A549 (cell line): ENCODE measurements around the gene MMP14. TPM values are rescaled to one million over a fixed set of nuclear protein-coding genes. Genes with fewer than 3 reads are reported as not detected.

Source experiments
- ATAC-seq, 2 experiments: fragments of 200-7000 bp in 1 of 2; fragments of >200 bp in 1 of 2; cut with Nextera tagmentation in 1 of 2; cut with Tn5 transposase in 1 of 2; 3 replicates each; pipeline versions ENCODE4 v1.8.0 to v1.9.1; 2018 to 2020; ENCODE audit warnings: mild to moderate bottlenecking in 1 of 2, moderate library complexity in 1 of 2
- CTCF ChIA-PET: fragments of 300-600 bp; sonication (Branson Sonifier 250); formaldehyde crosslinking; extraction: SDS; loops from one replicate; lab custom pipeline; 2021; ENCODE audit warnings: antibody characterized with exemption, inconsistent platforms; lab: Yijun Ruan, JAX
- POLR2A ChIA-PET: fragments of 350-600 bp; formaldehyde crosslinking; extraction: SDS; loops from one replicate; lab custom pipeline; 2021; ENCODE audit warnings: antibody characterized with exemption, inconsistent platforms; lab: Yijun Ruan, JAX
- DNase-seq, 2 experiments: peaks; one replicate each; pipeline versions ENCODE4 v3.0.0 to v3.0.0-alpha.2; 2011 to 2016; ENCODE audit warnings: low read depth in 1 of 2, low spot score in 1 of 2
- FAIRE-seq: peaks from 2 replicates; lab custom pipeline; 2011; peaks lifted over from hg19 to GRCh38; lab: Jason Lieb, UNC
- H3K27ac ChIP-seq, 2 experiments: fragments of >200 bp; sonication (Bioruptor Twin); formaldehyde crosslinking; 3 replicates each; pipeline ENCODE4 v1.5.1; 2016 to 2017
- H3K4me1 ChIP-seq: fragments of >200 bp; sonication (Bioruptor Twin); formaldehyde crosslinking; 3 replicates; pipeline ENCODE4 v1.6.1; 2016
- H3K4me2 ChIP-seq: fragments of >200 bp; sonication (Bioruptor Twin); formaldehyde crosslinking; 3 replicates; pipeline ENCODE4 v1.6.1; 2016
- H3K4me3 ChIP-seq: fragments of >200 bp; sonication (Bioruptor Twin); formaldehyde crosslinking; 3 replicates; pipeline ENCODE4 v1.5.1; 2016
- H3K9me3 ChIP-seq: fragments of >200 bp; sonication (Bioruptor Twin); formaldehyde crosslinking; 3 replicates; pipeline ENCODE4 v1.6.1; 2016
- CBX2 ChIP-seq: fragments of 200-600 bp; sonication (generic); IDR thresholded peaks from 2 replicates; pipeline ENCODE4 v1.6.1; 2016; ENCODE audit warnings: low read depth, mild to moderate bottlenecking, borderline replicate concordance
- CEBPB ChIP-seq, 2 experiments: fragments of >200 bp in 1 of 2; sonication (Bioruptor Twin) in 1 of 2; formaldehyde crosslinking in 1 of 2; IDR thresholded peaks; 2 replicates each; pipeline ENCODE4 v1.6.1; 2012 to 2016
- CHD4 ChIP-seq: fragments of 200-600 bp; sonication (generic); IDR thresholded peaks from 2 replicates; pipeline ENCODE4 v1.6.1; 2016; ENCODE audit warnings: antibody characterized with exemption, mild to moderate bottlenecking, borderline replicate concordance
- EHF ChIP-seq: fragments of 250-450 bp; sonication (Bioruptor Pico); IDR thresholded peaks from 2 replicates; pipeline ENCODE4 v1.5.0; 2020; ENCODE audit warnings: mild to moderate bottlenecking
- EHMT2 ChIP-seq: fragments of 200-600 bp; sonication (generic); IDR thresholded peaks from 2 replicates; pipeline ENCODE4 v1.6.1; 2016; ENCODE audit warnings: antibody characterized with exemption, low read depth, mild to moderate bottlenecking, moderate library complexity
- ESRRA ChIP-seq: fragments of 150-350 bp; IDR thresholded peaks from 2 replicates; pipeline ENCODE4 v1.6.1; 2014; ENCODE audit warnings: mild to moderate bottlenecking, low read length, borderline replicate concordance
- FOSB ChIP-seq: fragments of 250-450 bp; sonication (Bioruptor Pico); IDR thresholded peaks from 2 replicates; pipeline ENCODE4 v1.5.0; 2020; ENCODE audit warnings: mild to moderate bottlenecking, moderate library complexity
- GATA3 ChIP-seq: IDR thresholded peaks from 2 replicates; pipeline ENCODE4 v1.6.1; 2012; ENCODE audit warnings: borderline replicate concordance
- HDAC2 ChIP-seq: fragments of 200-600 bp; sonication (generic); IDR thresholded peaks from 2 replicates; pipeline ENCODE4 v1.6.1; 2016
- HOXA7 ChIP-seq: fragments of 250-450 bp; sonication (Bioruptor Pico); IDR thresholded peaks from 2 replicates; pipeline ENCODE4 v1.5.0; 2020; ENCODE audit warnings: mild to moderate bottlenecking, moderate library complexity
- HOXB5 ChIP-seq: fragments of 250-450 bp; sonication (Bioruptor Pico); IDR thresholded peaks from 2 replicates; pipeline ENCODE4 v1.5.0; 2020; ENCODE audit warnings: mild to moderate bottlenecking, moderate library complexity
- MAZ ChIP-seq: fragments of 150-350 bp; IDR thresholded peaks from 2 replicates; pipeline ENCODE4 v1.6.1; 2014; ENCODE audit warnings: antibody characterized with exemption, low read depth, low read length, borderline replicate concordance
- MYC ChIP-seq: IDR thresholded peaks from 2 replicates; pipeline ENCODE4 v1.6.1; 2012; ENCODE audit warnings: mild to moderate bottlenecking, inconsistent platforms, low read length, improper control_type of control experiment, borderline replicate concordance
- NPAS2 ChIP-seq: fragments of 250-450 bp; sonication (Bioruptor Pico); IDR thresholded peaks from 2 replicates; pipeline ENCODE4 v1.8.0; 2022; ENCODE audit warnings: mild to moderate bottlenecking, moderate library complexity, borderline replicate concordance
- NR3C1 ChIP-seq: fragments of >200 bp; sonication (Bioruptor Twin); formaldehyde crosslinking; IDR thresholded peaks from 3 replicates; pipeline ENCODE4 v1.6.1; 2017
- PHF8 ChIP-seq: fragments of 200-600 bp; sonication (generic); IDR thresholded peaks from 2 replicates; pipeline ENCODE4 v1.6.1; 2016; ENCODE audit warnings: low read depth, mild to moderate bottlenecking, antibody characterized with exemption, moderate library complexity, borderline replicate concordance
- RARB ChIP-seq: fragments of 250-450 bp; sonication (Bioruptor Pico); IDR thresholded peaks from 2 replicates; pipeline ENCODE4 v1.8.0; 2021; ENCODE audit warnings: mild to moderate bottlenecking, moderate library complexity
- RCOR1 ChIP-seq: fragments of 150-350 bp; IDR thresholded peaks from 2 replicates; pipeline ENCODE4 v1.6.1; 2014; ENCODE audit warnings: antibody characterized with exemption, low read length, low read depth
- RNF2 ChIP-seq: fragments of 200-600 bp; sonication (generic); IDR thresholded peaks from 2 replicates; pipeline ENCODE4 v1.6.1; 2016; ENCODE audit warnings: low read depth, mild to moderate bottlenecking, antibody characterized with exemption, moderate library complexity, borderline replicate concordance
- SMC3 ChIP-seq: fragments of >200 bp; sonication (Bioruptor Twin); formaldehyde crosslinking; IDR thresholded peaks from 3 replicates; pipeline ENCODE4 v1.6.1; 2018; ENCODE audit warnings: inconsistent platforms
- SREBF2 ChIP-seq: fragments of 450-650 bp; IDR thresholded peaks from 2 replicates; pipeline ENCODE4 v1.6.1; 2014; ENCODE audit warnings: mild to moderate bottlenecking, moderate library complexity
- TFCP2L1 ChIP-seq: fragments of 250-450 bp; sonication (Bioruptor Pico); IDR thresholded peaks from 2 replicates; pipeline ENCODE4 v1.5.0; 2021; ENCODE audit warnings: mild to moderate bottlenecking
- TP53 ChIP-seq: fragments of 250-450 bp; sonication (Bioruptor Pico); IDR thresholded peaks from 2 replicates; pipeline ENCODE4 v1.5.0; 2021; ENCODE audit warnings: mild to moderate bottlenecking, moderate library complexity
- ZC3H11A ChIP-seq: fragments of 450-650 bp; IDR thresholded peaks from 2 replicates; pipeline ENCODE4 v1.6.1; 2014; ENCODE audit warnings: antibody characterized with exemption, mild to moderate bottlenecking
- ZFP36 ChIP-seq: fragments of 450-650 bp; IDR thresholded peaks from 2 replicates; pipeline ENCODE4 v1.6.1; 2014; ENCODE audit warnings: borderline replicate concordance; ENCODE audit not compliant: partially characterized antibody
- ZNF302 ChIP-seq: fragments of 250-450 bp; sonication (Bioruptor Pico); IDR thresholded peaks from 2 replicates; pipeline ENCODE4 v1.9.0; 2021; ENCODE audit warnings: inconsistent platforms, mild to moderate bottlenecking, moderate library complexity
- WGBS: methylation state at CpG from one replicate; pipeline ENCODE4 v1.1.6; 2017; ENCODE audit errors: missing lambda C conversion rate; 5-methylcytosine and 5-hydroxymethylcytosine counted together
- polyA plus RNA-seq, 4 experiments: library from polyadenylated mRNA; depleted of rRNA in 3 of 4; stranded (reverse); fragments of >200 nt; fragmentation: RNase III in 1 of 4; extraction: RNeasy Plus Mini Kit Qiagen cat#74134 plus additional on column Dnase treatment in 1 of 4; gene quantifications; 2 replicates in 3 of 4; 3 replicates in 1 of 4; pipeline ENCODE4 v1.2.3, GENCODE V29; 2011 to 2017
- TF ChIP-seq, protein P1 (sequence below): IDR thresholded peaks from 2 replicates; pipeline ENCODE4 v1.6.1; 2012; ENCODE audit warnings: low read depth, borderline replicate concordance
- TF ChIP-seq, protein P2 (sequence below): fragments of 450-650 bp; IDR thresholded peaks from 2 replicates; pipeline ENCODE4 v1.6.1; 2014; ENCODE audit warnings: antibody characterized with exemption
- TF ChIP-seq, protein P3 (sequence below): IDR thresholded peaks from 2 replicates; pipeline ENCODE4 v1.6.1; 2012
- TF ChIP-seq, protein P4 (sequence below): IDR thresholded peaks from 2 replicates; pipeline ENCODE4 v1.6.1; 2012
- TF ChIP-seq, protein P5 (sequence below): fragments of >200 bp; sonication (Bioruptor Twin); formaldehyde crosslinking; IDR thresholded peaks from 3 replicates; pipeline ENCODE4 v1.6.1; 2016

MMP14 gene
- polyA plus RNA-seq, 2 of the 4 experiments (the other 2 are of a cell fraction) = 1.5 to 1.9 TPM

DNA sequence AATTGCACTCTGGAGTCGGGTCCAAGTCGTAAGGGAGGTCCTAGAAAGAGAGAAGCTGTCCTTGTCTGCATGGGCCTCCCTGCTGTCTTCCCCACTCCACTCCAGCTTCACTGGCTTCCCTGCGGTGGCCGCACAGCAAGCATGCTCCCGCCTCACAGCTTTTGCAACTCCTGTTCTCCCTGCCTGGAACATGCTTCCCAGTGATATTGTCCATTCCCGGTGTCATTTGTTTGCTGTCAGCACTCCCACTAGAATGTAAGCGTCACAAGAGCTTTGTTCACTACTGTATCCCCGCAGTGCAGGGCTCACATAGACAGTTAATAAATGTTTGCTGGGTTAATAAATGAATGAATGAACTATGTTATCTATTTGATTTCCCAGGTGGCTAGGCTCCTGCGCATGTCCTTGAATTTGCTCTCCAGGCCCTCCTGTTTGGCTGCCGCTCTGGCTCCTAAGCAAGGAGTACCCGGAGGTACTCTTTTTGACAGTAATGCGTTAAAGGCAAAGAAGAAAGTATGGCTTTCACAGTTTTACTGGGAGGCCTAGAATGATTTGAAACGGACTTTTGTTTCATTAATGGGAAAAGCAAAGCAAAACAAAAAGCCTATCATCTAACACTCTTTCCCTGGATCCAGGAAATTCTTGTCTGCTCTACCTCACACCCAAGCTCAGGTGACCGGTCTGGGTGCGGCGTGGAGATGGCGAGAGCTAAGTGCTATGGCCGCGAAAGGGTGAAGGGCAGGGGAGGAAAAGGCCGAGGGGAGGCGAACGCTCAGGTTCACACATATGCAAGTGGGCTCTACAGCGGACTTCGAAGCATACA is 15.0 kb upstream of the MMP14 start:
- H3K4me2 ChIP-seq = peak overlapping the region; percentile 79
- peak; percentile 55 to 87 for DNase-seq
- peak; percentile 19 to 40 for ATAC-seq
- TF ChIP-seq NPAS2 (no peak), MAZ (no peak), RCOR1 (no peak), ZFP36 (no peak), GATA3 (0 out of 2 replicates have a peak, but pooled peaks have one; percentile 8), CHD4 (no peak), EHF (CRISPR knock-in tag) (0 out of 2 replicates have a peak, but pooled peaks have one; percentile 58), EHMT2 (no peak), HOXA7 (CRISPR knock-in tag) (no peak), SREBF2 (no peak), CEBPB (IDR thresholded peaks at IDR 0.05) (0 out of 4 replicates have a peak, but pooled peaks of 1 of the 2 experiments have one; percentile 25), ZC3H11A (no peak), MYC (no peak), ZNF302 (CRISPR knock-in tag) (peak; percentile 63; the same call in 1 of the 2 replicates), SMC3 (no peak), ESRRA (no peak)
- TF ChIP-seq, protein P1, sequence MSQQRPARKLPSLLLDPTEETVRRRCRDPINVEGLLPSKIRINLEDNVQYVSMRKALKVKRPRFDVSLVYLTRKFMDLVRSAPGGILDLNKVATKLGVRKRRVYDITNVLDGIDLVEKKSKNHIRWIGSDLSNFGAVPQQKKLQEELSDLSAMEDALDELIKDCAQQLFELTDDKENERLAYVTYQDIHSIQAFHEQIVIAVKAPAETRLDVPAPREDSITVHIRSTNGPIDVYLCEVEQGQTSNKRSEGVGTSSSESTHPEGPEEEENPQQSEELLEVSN = peak; percentile 76; the same call in 1 of the 2 replicates
- TF ChIP-seq, protein P2, sequence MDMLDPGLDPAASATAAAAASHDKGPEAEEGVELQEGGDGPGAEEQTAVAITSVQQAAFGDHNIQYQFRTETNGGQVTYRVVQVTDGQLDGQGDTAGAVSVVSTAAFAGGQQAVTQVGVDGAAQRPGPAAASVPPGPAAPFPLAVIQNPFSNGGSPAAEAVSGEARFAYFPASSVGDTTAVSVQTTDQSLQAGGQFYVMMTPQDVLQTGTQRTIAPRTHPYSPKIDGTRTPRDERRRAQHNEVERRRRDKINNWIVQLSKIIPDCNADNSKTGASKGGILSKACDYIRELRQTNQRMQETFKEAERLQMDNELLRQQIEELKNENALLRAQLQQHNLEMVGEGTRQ = no peak
- TF ChIP-seq, protein P3, sequence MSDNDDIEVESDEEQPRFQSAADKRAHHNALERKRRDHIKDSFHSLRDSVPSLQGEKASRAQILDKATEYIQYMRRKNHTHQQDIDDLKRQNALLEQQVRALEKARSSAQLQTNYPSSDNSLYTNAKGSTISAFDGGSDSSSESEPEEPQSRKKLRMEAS = peak; percentile 85
- TF ChIP-seq, all 56 proteins: peak for 6
- FAIRE-seq = no peak
- POLR2A ChIA-PET = interaction anchor here (0.6 kb wide), 2 partner anchors 153 to 472 kb away, joined by 3 to 4 read pairs; no protein-coding TSS in a partner anchor
- H3K4me3 ChIP-seq = no peak overlapping the region
- WGBS = 48% methylated on average over 24 of the region's 24 CpGs
- peak overlapping the region; percentile 82 to 93 for H3K27ac ChIP-seq
- CTCF ChIA-PET = interaction anchor here (0.5 to 11.7 kb wide), 15 partner anchors 9 to 269 kb away, joined by 3 to 259 read pairs (median 5); no protein-coding TSS in a partner anchor
- H3K4me1 ChIP-seq = peaks cover 79% of the 10 kb centered on the region
- H3K9me3 ChIP-seq = no peaks in the 10 kb centered on the region

DNA sequence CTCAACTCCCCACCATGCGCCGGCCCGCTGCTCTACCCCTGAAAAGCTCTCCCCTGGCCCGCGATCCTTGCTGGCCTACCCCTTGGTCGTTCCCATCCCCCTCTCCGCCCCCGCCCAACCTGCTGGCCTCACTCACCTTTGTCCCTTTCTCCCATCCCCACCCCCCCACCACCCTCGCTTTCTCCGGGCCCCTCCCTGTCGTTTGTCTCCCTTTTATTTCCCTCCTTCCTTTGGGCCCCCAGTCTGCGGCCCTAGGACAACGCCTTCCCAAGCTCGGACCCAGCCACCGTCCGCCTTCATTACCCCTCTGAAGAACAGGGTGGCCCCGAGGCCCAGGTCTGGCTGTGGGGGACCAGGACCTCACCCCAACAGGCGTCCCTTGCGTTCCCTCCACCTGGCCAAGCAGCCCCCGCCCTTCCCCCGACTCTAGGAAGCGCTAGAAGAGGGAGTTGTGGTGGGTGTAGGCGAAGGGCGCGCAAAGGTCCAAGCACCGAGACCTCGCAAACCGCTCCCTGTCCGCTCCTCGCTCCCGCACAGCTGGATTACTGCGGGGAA is 14.3 kb upstream of the MMP14 start:
- CTCF ChIA-PET = interaction anchor here (0.6 to 11.7 kb wide), 53 partner anchors 8 to 414 kb away, joined by 3 to 259 read pairs (median 6); partner anchors contain the start of genes AJUBA, CDH24, MMP14 and OXA1L
- FAIRE-seq (no peak), DNase-seq (no peak), ATAC-seq (no peak)
- POLR2A ChIA-PET = interaction anchor here (0.6 to 1.3 kb wide), 3 partner anchors 49 to 154 kb away, joined by 3 read pairs; no protein-coding TSS in a partner anchor
- peaks cover 79% of the 10 kb centered on the region for H3K4me1 ChIP-seq
- H3K27ac ChIP-seq = peak overlapping the region; percentile 82 to 93
- peak overlapping the region; percentile 79 for H3K4me2 ChIP-seq
- no peak overlapping the region for H3K4me3 ChIP-seq
- H3K9me3 ChIP-seq = no peaks in the 10 kb centered on the region
- 93% methylated on average over 28 of the region's 32 CpGs for WGBS
- TF ChIP-seq, protein P4, sequence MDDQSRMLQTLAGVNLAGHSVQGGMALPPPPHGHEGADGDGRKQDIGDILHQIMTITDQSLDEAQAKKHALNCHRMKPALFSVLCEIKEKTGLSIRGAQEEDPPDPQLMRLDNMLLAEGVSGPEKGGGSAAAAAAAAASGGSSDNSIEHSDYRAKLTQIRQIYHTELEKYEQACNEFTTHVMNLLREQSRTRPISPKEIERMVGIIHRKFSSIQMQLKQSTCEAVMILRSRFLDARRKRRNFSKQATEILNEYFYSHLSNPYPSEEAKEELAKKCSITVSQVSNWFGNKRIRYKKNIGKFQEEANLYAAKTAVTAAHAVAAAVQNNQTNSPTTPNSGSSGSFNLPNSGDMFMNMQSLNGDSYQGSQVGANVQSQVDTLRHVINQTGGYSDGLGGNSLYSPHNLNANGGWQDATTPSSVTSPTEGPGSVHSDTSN = no peak
- TF ChIP-seq CBX2 (no peak), PHF8 (no peak), RNF2 (no peak), HOXA7 (CRISPR knock-in tag) (no peak), RARB (CRISPR knock-in tag) (no peak), TFCP2L1 (CRISPR knock-in tag) (no peak), HOXB5 (no peak), HDAC2 (no peak), NR3C1 (no peak), FOSB (no peak), TP53 (no peak), ZC3H11A (no peak)
- TF ChIP-seq, protein P5, sequence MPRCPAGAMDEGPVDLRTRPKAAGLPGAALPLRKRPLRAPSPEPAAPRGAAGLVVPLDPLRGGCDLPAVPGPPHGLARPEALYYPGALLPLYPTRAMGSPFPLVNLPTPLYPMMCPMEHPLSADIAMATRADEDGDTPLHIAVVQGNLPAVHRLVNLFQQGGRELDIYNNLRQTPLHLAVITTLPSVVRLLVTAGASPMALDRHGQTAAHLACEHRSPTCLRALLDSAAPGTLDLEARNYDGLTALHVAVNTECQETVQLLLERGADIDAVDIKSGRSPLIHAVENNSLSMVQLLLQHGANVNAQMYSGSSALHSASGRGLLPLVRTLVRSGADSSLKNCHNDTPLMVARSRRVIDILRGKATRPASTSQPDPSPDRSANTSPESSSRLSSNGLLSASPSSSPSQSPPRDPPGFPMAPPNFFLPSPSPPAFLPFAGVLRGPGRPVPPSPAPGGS = no peak
- TF ChIP-seq, protein P3 = no peak
- TF ChIP-seq, protein P2 = no peak
